ENCODE results near the gene BABAM2.
"Not testable (repeated sequence)": the region's sequence is repeated elsewhere in the genome, so short reads cannot be mapped to it uniquely, and the experiment has no call there.

Gene BABAM2

GRCh38 chr2:27996156-27996922, 105.8 kb downstream of the BABAM2 start:
- TF ChIP-seq, protein P1, sequence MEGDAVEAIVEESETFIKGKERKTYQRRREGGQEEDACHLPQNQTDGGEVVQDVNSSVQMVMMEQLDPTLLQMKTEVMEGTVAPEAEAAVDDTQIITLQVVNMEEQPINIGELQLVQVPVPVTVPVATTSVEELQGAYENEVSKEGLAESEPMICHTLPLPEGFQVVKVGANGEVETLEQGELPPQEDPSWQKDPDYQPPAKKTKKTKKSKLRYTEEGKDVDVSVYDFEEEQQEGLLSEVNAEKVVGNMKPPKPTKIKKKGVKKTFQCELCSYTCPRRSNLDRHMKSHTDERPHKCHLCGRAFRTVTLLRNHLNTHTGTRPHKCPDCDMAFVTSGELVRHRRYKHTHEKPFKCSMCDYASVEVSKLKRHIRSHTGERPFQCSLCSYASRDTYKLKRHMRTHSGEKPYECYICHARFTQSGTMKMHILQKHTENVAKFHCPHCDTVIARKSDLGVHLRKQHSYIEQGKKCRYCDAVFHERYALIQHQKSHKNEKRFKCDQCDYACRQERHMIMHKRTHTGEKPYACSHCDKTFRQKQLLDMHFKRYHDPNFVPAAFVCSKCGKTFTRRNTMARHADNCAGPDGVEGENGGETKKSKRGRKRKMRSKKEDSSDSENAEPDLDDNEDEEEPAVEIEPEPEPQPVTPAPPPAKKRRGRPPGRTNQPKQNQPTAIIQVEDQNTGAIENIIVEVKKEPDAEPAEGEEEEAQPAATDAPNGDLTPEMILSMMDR (IDR thresholded peaks at IDR 0.05; ENCODE audit: extremely low read depth, missing control alignments), result no peak
- no peak for DNase-seq (ENCODE audit: low spot score)

DNA sequence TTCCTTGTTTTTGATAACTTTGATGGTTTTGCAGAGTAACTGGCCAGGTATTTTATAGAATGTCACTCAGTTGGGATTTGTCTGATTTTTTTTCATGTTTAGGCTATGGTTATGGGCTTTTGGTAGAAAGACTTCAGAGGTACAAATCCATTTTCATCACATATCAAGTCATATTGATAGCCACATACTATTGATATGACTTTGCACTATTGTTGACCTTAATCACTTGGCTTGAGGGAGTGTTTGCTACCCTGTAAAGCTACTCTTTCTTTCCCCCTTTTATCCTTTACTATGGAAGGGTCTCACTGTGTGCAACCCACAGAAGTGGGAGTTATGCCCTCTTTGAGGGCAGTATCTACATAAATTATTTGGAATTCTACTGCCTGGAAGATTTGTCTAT, 109.8 kb downstream of the BABAM2 start:
- DNase-seq (ENCODE audit: low spot score), result no peak
- TF ChIP-seq, protein P1 (IDR thresholded peaks at IDR 0.05; ENCODE audit: extremely low read depth, missing control alignments), result no peak

- TF ChIP-seq, protein P1 (IDR thresholded peaks at IDR 0.05; ENCODE audit: extremely low read depth, missing control alignments), result no peak
- no peak for DNase-seq (ENCODE audit: low spot score)
Observed at GRCh38 chr2:28002181-28002580, 111.7 kb downstream of the BABAM2 start.

DNA sequence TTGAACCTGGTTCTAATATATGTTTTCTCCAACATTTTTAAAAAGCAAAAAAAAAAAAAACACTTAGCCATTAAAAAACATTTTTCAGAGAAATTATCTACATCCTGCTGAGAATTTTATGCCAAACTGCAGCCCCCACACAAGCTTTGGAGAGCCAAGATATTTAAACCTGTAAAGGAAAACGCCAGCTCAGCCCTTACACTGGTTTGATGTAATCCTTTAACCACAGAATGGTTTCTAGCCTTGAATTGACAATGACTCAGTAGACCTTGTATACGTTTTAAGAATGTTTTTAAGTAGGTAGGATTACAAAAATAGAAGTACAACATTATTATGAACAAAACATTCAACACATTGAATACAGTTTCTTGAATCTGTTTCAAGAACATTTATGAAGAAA, 113.6 kb downstream of the BABAM2 start:
- TF ChIP-seq, protein P1 (IDR thresholded peaks at IDR 0.05; ENCODE audit: extremely low read depth, missing control alignments), result no peak
- no peak for DNase-seq (ENCODE audit: low spot score)

DNA sequence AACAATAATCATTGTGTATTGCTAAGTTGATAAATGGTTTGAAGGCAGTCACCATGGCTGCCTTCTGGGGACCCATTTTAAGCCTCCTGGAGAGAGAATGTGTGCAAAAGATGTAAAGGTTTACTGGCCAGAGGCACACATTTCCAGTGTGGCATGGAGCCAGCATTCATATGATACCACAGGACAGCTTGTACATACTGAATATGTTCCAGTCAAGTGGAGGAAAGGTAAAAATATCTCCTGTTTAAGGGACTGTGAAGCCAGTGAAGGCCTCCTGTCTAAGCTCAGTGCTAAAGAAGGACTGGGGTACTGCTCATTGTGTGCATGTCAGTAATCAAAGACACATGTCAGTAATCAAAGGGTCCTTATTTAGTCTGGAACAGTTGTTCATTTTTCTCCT, 119.2 kb downstream of the BABAM2 start:
- TF ChIP-seq, protein P1 (IDR thresholded peaks at IDR 0.05; ENCODE audit: extremely low read depth, missing control alignments), result no peak
- no peak for DNase-seq (ENCODE audit: low spot score)

GRCh38 chr2:28011322-28011737, 120.8 kb downstream of the BABAM2 start:
- no peak for DNase-seq (ENCODE audit: low spot score)
- TF ChIP-seq, protein P1 (IDR thresholded peaks at IDR 0.05; ENCODE audit: extremely low read depth, missing control alignments), result no peak

- not testable (repeated sequence) for DNase-seq (ENCODE audit: low spot score)
Observed at GRCh38 chr2:28018474-28018873, 127.9 kb downstream of the BABAM2 start.

DNA sequence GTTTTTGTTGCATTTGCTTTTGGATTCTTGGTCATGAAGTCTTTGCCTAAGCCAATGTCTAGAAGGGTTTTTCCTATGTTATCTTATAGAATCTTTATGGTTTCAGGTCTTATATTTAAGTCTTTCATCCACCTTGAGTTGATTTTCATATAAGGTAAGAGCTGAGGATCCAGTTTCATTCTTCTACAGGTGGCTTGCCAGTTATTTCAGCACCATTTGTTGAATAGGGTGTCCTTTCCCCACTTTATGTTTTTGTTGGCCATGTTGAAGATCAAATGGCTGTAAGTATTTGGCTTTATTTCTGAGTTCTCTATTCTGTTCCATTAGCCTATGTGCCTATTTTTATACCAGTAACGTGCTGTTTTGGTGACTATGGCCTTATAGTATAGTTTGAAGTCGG, 129.0 kb downstream of the BABAM2 start:
- DNase-seq (ENCODE audit: low spot score), result not testable (repeated sequence)
